NCI-H1930 (cell line): Measurements from ENCODE around the gene ARHGAP44.
"Not testable (repeated sequence)": the region's sequence is repeated elsewhere in the genome, so short reads cannot be mapped to it uniquely, and the experiment has no call there.

ENCODE experiments used
- DNase-seq, 2 experiments: peaks; one replicate each; lab custom pipeline; 2025; lab: John Stamatoyannopoulos, UW

The ARHGAP44 gene

GRCh38 chr17:12963505-12963904, 174.2 kb downstream of the ARHGAP44 start:
- no peak for DNase-seq

DNA sequence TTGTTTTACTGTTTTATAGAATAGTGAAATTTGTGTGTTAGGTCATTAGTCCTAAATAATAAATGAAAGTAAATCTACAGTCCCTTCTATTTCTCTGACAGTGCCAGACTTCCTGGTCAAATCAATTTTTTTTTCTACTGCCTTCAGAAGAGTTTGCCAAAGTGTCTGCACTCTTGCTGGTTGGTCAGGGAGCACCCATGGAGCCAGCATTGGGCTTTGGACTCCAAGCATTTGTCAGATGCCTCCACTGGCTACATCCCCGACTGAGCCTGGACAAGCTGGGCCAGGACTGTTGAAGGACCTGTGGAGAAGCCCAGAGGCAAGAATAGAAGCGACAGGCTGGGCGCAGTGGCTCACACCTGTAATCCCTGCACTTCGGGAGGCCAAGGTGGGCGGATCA, 174.9 kb downstream of the ARHGAP44 start:
- DNase-seq, result no peak

GRCh38 chr17:12964840-12965239, 175.5 kb downstream of the ARHGAP44 start:
- DNase-seq, result no peak

DNA sequence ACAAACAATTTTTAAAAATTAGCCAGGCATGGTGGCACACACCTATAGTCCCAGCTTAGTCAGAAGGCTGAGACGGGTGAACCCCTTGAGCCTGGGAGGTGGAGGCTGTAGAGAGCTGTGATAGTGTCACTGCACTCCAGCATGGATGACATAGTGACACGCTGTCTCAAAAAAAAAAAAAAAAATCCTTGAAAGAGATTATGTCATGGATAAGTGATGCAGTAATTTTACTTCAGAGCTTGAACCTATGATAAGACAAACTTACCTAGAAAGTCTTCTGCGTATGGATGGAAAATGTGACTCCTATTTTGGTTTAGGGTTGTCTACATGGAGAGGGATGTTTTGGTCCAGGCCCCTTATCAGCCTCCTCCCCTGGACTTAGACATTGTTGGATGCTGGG, 176.7 kb downstream of the ARHGAP44 start:
- no peak for DNase-seq

- DNase-seq, result no peak
These were observed 177.1 kb downstream of the ARHGAP44 start for GRCh38 chr17:12966413-12966812.

GRCh38 chr17:12967962-12968361, 178.7 kb downstream of the ARHGAP44 start:
- no peak for DNase-seq

DNA sequence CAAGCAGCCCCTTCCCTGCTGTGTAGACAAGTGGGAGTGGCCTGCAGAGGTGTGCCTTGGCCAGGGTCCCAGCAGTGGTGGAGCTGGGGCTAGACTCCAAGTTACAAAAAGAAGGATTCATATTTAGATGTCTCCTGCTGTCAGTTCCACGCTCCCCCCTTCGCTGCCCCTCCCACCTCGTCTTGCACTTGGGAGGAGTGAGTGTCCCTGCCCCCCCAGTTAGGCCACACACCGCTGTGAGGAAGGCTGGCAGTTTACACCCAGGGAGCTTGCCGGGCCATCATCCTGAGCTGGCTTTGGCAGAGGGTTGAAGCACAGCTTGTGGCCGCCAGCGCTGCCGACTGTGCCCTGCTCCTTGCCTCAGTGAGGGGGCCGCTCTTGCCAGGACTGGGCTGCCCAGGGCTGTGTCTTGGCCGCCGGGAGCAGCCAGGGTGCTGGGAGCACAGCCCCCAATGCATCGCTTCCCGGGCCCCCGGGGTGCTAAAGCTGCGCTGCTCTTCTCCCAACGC, 184.3 kb downstream of the ARHGAP44 start:
- no peak for DNase-seq

DNA sequence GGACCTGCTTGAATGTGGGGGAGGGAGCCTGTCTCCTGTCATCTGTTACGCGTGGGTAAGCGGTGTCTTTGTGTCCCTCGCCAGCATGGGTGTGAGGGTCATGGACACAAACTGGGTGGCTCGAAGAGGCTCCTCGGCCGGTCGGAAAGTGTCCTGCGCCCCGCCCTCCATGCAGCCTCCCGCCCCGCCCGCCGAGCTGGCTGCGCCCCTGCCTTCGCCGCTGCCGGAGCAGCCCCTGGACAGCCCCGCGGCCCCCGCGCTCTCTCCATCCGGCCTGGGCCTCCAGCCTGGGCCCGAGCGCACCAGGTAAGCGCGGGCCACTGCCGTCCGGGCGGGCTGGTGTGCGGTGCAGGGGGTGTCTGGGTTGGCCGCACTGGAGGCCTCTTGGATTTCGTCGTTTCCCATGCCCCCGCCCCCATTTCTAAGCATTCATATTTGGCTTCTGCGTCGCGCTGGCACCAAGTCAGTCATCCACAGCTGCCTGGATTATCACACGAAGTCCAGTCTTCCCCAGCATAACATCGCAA, 184.8 kb downstream of the ARHGAP44 start:
- DNase-seq, result no peak

DNA sequence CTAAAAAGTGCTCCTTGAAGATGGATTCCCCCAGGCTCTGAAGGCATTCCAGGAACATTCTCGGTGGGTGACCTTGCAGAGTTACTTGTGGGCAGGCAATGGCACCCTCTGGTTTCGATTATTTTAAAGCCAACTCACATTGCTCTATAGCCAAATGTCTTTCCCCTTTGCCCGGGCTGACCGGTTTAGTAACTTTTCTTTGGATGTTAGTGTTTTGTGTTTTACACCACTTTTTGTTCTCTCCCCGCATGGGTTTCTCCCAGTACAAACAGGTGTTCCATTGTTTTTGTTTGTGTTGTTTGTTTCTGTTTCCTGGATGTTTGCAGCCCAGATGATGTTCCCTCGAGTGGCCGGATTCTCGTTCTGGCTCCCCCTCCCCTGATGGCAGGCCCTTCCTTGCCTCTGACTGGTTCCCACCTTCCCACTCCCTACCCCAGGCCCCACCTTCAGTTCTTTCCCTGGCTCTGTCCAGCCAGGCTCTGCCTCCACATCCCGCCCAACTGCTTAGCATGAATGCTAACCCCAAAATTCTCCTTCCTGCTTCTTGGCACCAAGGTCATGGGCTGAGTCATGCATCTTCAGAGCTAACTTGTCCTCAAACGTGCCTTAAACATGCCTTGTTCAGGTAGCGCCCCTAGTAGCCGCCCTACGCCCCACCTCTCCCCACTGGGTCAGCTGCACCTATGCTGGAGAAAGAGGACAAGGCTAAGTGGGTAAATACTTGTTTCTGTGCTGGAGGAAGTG, 187.9 kb downstream of the ARHGAP44 start:
- no peak for DNase-seq

DNA sequence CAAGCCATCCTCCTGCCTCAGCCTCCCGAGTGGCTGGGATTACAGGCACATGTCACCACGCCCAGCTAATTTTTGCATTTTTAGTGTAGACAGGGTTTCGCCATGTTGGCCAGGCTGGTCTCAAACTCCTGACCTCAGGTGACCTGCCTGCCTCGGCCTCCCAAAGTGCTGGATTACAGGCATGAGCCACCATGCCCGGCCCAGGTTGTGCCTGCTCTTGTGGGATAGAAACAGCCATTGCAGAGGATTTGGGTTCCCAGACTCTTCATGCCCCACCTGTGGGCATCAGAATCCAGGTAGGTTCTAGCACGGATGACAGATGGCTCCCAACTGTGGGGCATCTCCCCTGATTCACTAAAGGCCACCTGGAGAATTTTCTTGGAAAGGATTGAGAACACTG, 189.5 kb downstream of the ARHGAP44 start:
- DNase-seq, result not testable (repeated sequence)

GRCh38 chr17:12979246-12979645, 189.9 kb downstream of the ARHGAP44 start:
- no peak for DNase-seq

DNA sequence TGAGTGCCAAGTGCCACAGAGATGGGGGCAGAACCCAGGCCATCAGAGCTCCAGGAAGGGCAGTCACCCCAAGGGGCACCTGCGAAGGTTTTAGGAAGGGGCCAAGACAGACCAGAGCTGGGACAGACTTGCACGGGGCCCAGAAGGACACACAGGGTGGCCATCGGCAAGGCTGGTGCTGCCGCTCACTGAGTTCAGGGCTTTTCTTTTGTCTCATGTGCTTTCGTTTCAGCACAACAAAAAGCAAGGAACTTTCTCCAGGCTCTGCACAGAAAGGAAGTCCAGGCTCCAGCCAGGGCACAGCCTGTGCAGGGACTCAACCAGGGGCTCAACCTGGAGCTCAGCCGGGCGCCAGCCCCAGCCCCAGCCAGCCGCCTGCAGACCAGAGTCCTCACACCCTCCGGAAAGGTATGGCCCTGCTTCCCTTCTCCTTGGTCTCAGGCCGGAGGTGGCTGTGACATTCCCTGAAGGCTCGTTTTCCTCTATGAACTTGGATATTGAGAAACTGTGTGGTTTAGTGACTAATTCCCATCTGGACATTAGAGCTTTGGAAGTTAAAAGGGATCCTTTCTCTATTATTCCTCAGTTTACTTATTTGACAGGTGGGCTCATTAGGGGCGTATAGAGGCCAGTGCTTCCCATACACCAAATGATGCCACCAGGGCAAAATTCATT, 190.7 kb downstream of the ARHGAP44 start:
- DNase-seq, result no peak

- DNase-seq, result no peak
These were observed 192.9 kb downstream of the ARHGAP44 start for GRCh38 chr17:12982224-12982623.

DNA sequence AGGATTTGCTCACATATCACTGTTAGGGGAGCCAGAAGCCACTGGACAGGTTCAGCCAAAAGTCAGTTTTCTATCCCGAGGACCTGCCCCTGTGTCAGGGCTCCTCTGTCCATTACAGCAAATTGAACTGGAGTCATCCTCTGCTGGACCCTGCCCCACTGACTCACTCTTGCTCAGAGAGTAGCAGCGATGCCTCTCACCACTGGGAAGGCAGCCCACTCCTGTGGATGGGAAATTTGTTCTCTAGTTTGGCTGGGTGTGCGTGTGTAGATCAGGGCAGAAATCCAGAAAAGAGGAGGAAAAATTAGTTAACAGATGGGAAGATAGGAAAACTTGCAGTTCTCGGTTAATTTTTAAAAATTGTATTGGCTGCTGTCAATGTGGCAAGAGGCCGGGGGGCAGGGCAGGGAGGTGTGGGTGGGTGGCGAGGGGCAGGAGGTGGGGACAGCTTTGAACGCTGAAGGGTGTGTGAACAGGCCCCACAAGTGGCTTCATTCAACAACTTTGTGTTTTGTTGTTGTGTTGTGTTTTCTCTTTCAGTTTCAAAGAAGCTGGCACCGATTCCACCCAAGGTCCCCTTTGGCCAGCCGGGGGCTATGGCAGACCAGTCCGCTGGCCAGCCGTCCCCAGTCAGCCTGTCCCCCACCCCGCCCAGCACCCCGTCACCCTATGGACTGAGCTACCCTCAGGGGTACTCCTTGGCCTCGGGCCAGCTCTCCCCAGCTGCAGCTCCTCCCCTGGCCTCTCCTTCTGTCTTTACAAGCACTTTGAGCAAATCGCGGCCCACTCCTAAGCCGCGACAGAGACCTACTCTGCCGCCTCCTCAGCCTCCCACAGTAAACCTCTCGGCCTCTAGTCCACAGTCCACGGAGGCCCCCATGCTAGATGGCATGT, 194.9 kb downstream of the ARHGAP44 start:
- DNase-seq, result no peak

- no peak for DNase-seq
These were observed 196.4 kb downstream of the ARHGAP44 start for GRCh38 chr17:12985431-12986293.

GRCh38 chr17:12987120-12987519, 197.8 kb downstream of the ARHGAP44 start:
- no peak for DNase-seq

GRCh38 chr17:12990041-12990808, 200.9 kb downstream of the ARHGAP44 start:
- no peak for DNase-seq

- DNase-seq, result no peak
These were observed 201.6 kb downstream of the ARHGAP44 start for GRCh38 chr17:12990926-12991325.

GRCh38 chr17:12992676-12993075, 203.4 kb downstream of the ARHGAP44 start:
- DNase-seq, result no peak

- no peak for DNase-seq
These were observed 204.3 kb downstream of the ARHGAP44 start for GRCh38 chr17:12993631-12994030.
